Posterior vena cava (tissue), 2 donors: ENCODE data around the gene DET1. TPM values are rescaled to one million over a fixed set of nuclear protein-coding genes. Genes with fewer than 3 reads are reported as not detected.
"Not testable (repeated sequence)": the region's sequence is repeated elsewhere in the genome, so short reads cannot be mapped to it uniquely, and the experiment has no call there.

Source experiments
- DNase-seq: peaks from one replicate; pipeline ENCODE4 v3.0.0-alpha.2; 2020; ENCODE audit warnings: low spot score
- intact Hi-C, 2 donors: fragments of 100-400 bp; cut with DNase I; formaldehyde crosslinking; loops; one replicate each; pipeline versions ENCODE4 v1.14.1 to v1.14.2; 2022 to 2023
- total RNA-seq, 2 donors: library from RNA; stranded (reverse); fragmentation: NEBNext Ultra II Directional; extraction: Animal tissue kit (Norgen Biotek cat#: 25700); gene quantifications; one replicate each; pipeline ENCODE4 v1.2.1, GENCODE V29; 2021
- donor health status: DM: yes; HTN: yes; CAD: no.
- donor health status: DM: yes; HTN: yes; CAD: no.

Gene DET1
- total RNA-seq, 2 donors from 2014 or later, result 3.1 to 6.4 TPM

GRCh38 chr15:88509321-88509720 is 37.2 kb downstream of the DET1 start:
- intact Hi-C loops, result no loop called here
- DNase-seq, result no peak

GRCh38 chr15:88506628-88507027 is 39.9 kb downstream of the DET1 start:
- intact Hi-C loops, result no loop called here
- DNase-seq, result no peak

GRCh38 chr15:88505721-88506120 is 40.8 kb downstream of the DET1 start:
- intact Hi-C loops, result no loop called here
- DNase-seq, result no peak

- intact Hi-C loops, result no loop called here
- no peak for DNase-seq
These were observed 42.0 kb downstream of the DET1 start for GRCh38 chr15:88504445-88504844.

- no peak for DNase-seq
- intact Hi-C loops, result no loop called here
These were observed 47.5 kb downstream of the DET1 start for GRCh38 chr15:88498996-88499395.

GRCh38 chr15:88497109-88497765 is 49.2 kb downstream of the DET1 start:
- no peak for DNase-seq
- intact Hi-C loops, result no loop called here

- intact Hi-C loops, result no loop called here
- no peak for DNase-seq
These were observed 52.6 kb downstream of the DET1 start for GRCh38 chr15:88493844-88494243.

- DNase-seq, result no peak
- intact Hi-C loops, result no loop called here
These were observed 55.3 kb downstream of the DET1 start for GRCh38 chr15:88491158-88491557.

GRCh38 chr15:88490036-88490435 is 56.4 kb downstream of the DET1 start:
- intact Hi-C loops, result no loop called here
- DNase-seq, result no peak

GRCh38 chr15:88489321-88489720 is 57.2 kb downstream of the DET1 start:
- intact Hi-C loops, result no loop called here

GRCh38 chr15:88487796-88488523 is 58.5 kb downstream of the DET1 start:
- no peak for DNase-seq
- intact Hi-C loops, result no loop called here

More at GRCh38 chr15:88489321-88489720, 57.2 kb downstream of the DET1 start:
- no peak for DNase-seq

- intact Hi-C loops, result no loop called here
- no peak for DNase-seq
These were observed 59.2 kb downstream of the DET1 start for GRCh38 chr15:88487178-88487795.

GRCh38 chr15:88484682-88485331 is 61.7 kb downstream of the DET1 start:
- intact Hi-C loops, result no loop called here
- no peak for DNase-seq

- intact Hi-C loops, result no loop called here
- DNase-seq, result no peak
These were observed 64.2 kb downstream of the DET1 start for GRCh38 chr15:88482263-88482662.

GRCh38 chr15:88480981-88481380 is 65.5 kb downstream of the DET1 start:
- no peak for DNase-seq
- intact Hi-C loops, result no loop called here

- intact Hi-C loops, result no loop called here
These were observed 67.3 kb downstream of the DET1 start for GRCh38 chr15:88479169-88479568.

GRCh38 chr15:88477904-88478303 is 68.6 kb downstream of the DET1 start:
- intact Hi-C loops, result no loop called here
- no peak for DNase-seq

More at GRCh38 chr15:88479169-88479568, 67.3 kb downstream of the DET1 start:
- no peak for DNase-seq

GRCh38 chr15:88477126-88477525 is 69.4 kb downstream of the DET1 start:
- intact Hi-C loops, result no loop called here
- no peak for DNase-seq

- intact Hi-C loops, result no loop called here
- DNase-seq, result no peak
These were observed 69.8 kb downstream of the DET1 start for GRCh38 chr15:88476635-88477060.

GRCh38 chr15:88473661-88474293 is 72.7 kb downstream of the DET1 start:
- intact Hi-C loops, DNase-seq: not testable (repeated sequence)
